ENCODE results near the gene PEX14.

PEX14 gene

GRCh38 chr1:10667861-10668761 is 193.4 kb downstream of the PEX14 start:
- H3K9me2 ChIP-seq (replicated peaks; ENCODE audit: insufficient read depth, low read length), result no peaks in the 10 kb centered on the region
- no peak overlapping the region for H3K9ac ChIP-seq (ENCODE audit: low read length)
- no peaks in the 10 kb centered on the region for H3K27me3 ChIP-seq (ENCODE audit: low read length)
- H3K4me2 ChIP-seq (ENCODE audit: low read depth, low read length, poor library complexity, severe bottlenecking), result no peak overlapping the region
- H3F3A ChIP-seq (ENCODE audit: insufficient read depth), result no peaks in the 10 kb centered on the region
- H3K9me3 ChIP-seq (ENCODE audit: insufficient read depth, low read length), result no peaks in the 10 kb centered on the region
- H2AFZ ChIP-seq (ENCODE audit: low read depth, low read length, severe bottlenecking), result no peak overlapping the region
- H4K20me1 ChIP-seq (ENCODE audit: low read depth, low read length), result no peaks in the 10 kb centered on the region
- no peaks in the 10 kb centered on the region for H3K36me3 ChIP-seq (ENCODE audit: low read length)
- TF ChIP-seq CTCF (IDR thresholded peaks at IDR 0.05; ENCODE audit: insufficient read depth, low read length, poor library complexity, severe bottlenecking), result no peak
- no peak for TF ChIP-seq EZH2phosphoT487 (conservative IDR thresholded peaks at IDR 0.05; ENCODE audit: low read length)
- no peaks in the 10 kb centered on the region for H3K79me2 ChIP-seq (ENCODE audit: insufficient read depth, low read length)
- no peak overlapping the region for H3K4me3 ChIP-seq (ENCODE audit: insufficient read depth, low read length, poor library complexity, severe bottlenecking)
- H3K27ac ChIP-seq (ENCODE audit: low read depth, low read length), result no peak overlapping the region

- no peaks in the 10 kb centered on the region for H3F3A ChIP-seq (ENCODE audit: insufficient read depth)
- H3K27ac ChIP-seq (ENCODE audit: low read depth, low read length), result no peak overlapping the region
- no peak overlapping the region for H3K4me3 ChIP-seq (ENCODE audit: insufficient read depth, low read length, poor library complexity, severe bottlenecking)
- H3K36me3 ChIP-seq (ENCODE audit: low read length), result no peaks in the 10 kb centered on the region
- H4K20me1 ChIP-seq (ENCODE audit: low read depth, low read length), result no peaks in the 10 kb centered on the region
- H3K9ac ChIP-seq (ENCODE audit: low read length), result no peak overlapping the region
- H3K4me2 ChIP-seq (ENCODE audit: low read depth, low read length, poor library complexity, severe bottlenecking), result no peak overlapping the region
- no peaks in the 10 kb centered on the region for H3K27me3 ChIP-seq (ENCODE audit: low read length)
- no peaks in the 10 kb centered on the region for H3K9me2 ChIP-seq (replicated peaks; ENCODE audit: insufficient read depth, low read length)
- TF ChIP-seq CTCF (IDR thresholded peaks at IDR 0.05; ENCODE audit: insufficient read depth, low read length, poor library complexity, severe bottlenecking) (no peak), EZH2phosphoT487 (conservative IDR thresholded peaks at IDR 0.05; ENCODE audit: low read length) (no peak)
- no peaks in the 10 kb centered on the region for H3K9me3 ChIP-seq (ENCODE audit: insufficient read depth, low read length)
- no peak overlapping the region for H2AFZ ChIP-seq (ENCODE audit: low read depth, low read length, severe bottlenecking)
- no peaks in the 10 kb centered on the region for H3K79me2 ChIP-seq (ENCODE audit: insufficient read depth, low read length)
Measured at GRCh38 chr1:10669570-10669969, 194.8 kb downstream of the PEX14 start.

GRCh38 chr1:10670190-10670589 is 195.4 kb downstream of the PEX14 start:
- H4K20me1 ChIP-seq (ENCODE audit: low read depth, low read length), result no peaks in the 10 kb centered on the region
- H3K4me2 ChIP-seq (ENCODE audit: low read depth, low read length, poor library complexity, severe bottlenecking), result no peak overlapping the region
- no peak overlapping the region for H3K9ac ChIP-seq (ENCODE audit: low read length)
- no peaks in the 10 kb centered on the region for H3K9me2 ChIP-seq (replicated peaks; ENCODE audit: insufficient read depth, low read length)
- H3K27ac ChIP-seq (ENCODE audit: low read depth, low read length), result no peak overlapping the region
- no peak overlapping the region for H3K4me3 ChIP-seq (ENCODE audit: insufficient read depth, low read length, poor library complexity, severe bottlenecking)
- no peak overlapping the region for H2AFZ ChIP-seq (ENCODE audit: low read depth, low read length, severe bottlenecking)
- no peak for TF ChIP-seq EZH2phosphoT487 (conservative IDR thresholded peaks at IDR 0.05; ENCODE audit: low read length)
- TF ChIP-seq CTCF (IDR thresholded peaks at IDR 0.05; ENCODE audit: insufficient read depth, low read length, poor library complexity, severe bottlenecking), result no peak
- H3F3A ChIP-seq (ENCODE audit: insufficient read depth), result no peaks in the 10 kb centered on the region
- no peaks in the 10 kb centered on the region for H3K79me2 ChIP-seq (ENCODE audit: insufficient read depth, low read length)
- no peaks in the 10 kb centered on the region for H3K9me3 ChIP-seq (ENCODE audit: insufficient read depth, low read length)
- H3K36me3 ChIP-seq (ENCODE audit: low read length), result no peaks in the 10 kb centered on the region
- no peaks in the 10 kb centered on the region for H3K27me3 ChIP-seq (ENCODE audit: low read length)
